HepG2 (cell line): ENCODE data around the gene TXNDC11. TPM values are rescaled to one million over a fixed set of nuclear protein-coding genes. Genes with fewer than 3 reads are reported as not detected.

Experiments
- ARNT ChIP-seq: fragments of 450-650 bp; IDR thresholded peaks from 2 replicates; pipeline ENCODE4 v1.6.1; 2017
- CBFB ChIP-seq: sonication (generic); formaldehyde crosslinking; IDR thresholded peaks from 2 replicates; pipeline ENCODE4 v1.4.0; 2020; ENCODE audit warnings: missing genetic modification reagents
- CREB3 ChIP-seq: sonication (generic); formaldehyde crosslinking; IDR thresholded peaks from 2 replicates; pipeline ENCODE4 v1.5.0; 2020; ENCODE audit warnings: missing genetic modification reagents
- CSRNP1 ChIP-seq: sonication (generic); formaldehyde crosslinking; IDR thresholded peaks from 2 replicates; pipeline ENCODE4 v1.8.1; 2023; ENCODE audit warnings: mild to moderate bottlenecking, missing genetic modification reagents
- DMAP1 ChIP-seq: IDR thresholded peaks from 2 replicates; pipeline ENCODE4 v1.6.1; 2016
- EP300 ChIP-seq, 3 experiments: sonication (generic) in 1 of 3; formaldehyde crosslinking in 1 of 3; IDR thresholded peaks; 2 replicates each; pipeline versions ENCODE4 v1.5.1 to v1.6.1; 2011 to 2020; ENCODE audit warnings: low read depth in 2 of 3, low read length in 2 of 3, borderline replicate concordance in 1 of 3, improper control_type of control experiment in 1 of 3, mild to moderate bottlenecking in 1 of 3, missing genetic modification reagents in 1 of 3, moderate library complexity in 1 of 3
- RORA ChIP-seq: sonication (generic); formaldehyde crosslinking; IDR thresholded peaks from 2 replicates; pipeline ENCODE4 v1.5.0; 2020; ENCODE audit warnings: mild to moderate bottlenecking, missing genetic modification reagents, moderate library complexity
- TMF1 ChIP-seq: sonication (generic); formaldehyde crosslinking; IDR thresholded peaks from 2 replicates; pipeline ENCODE4 v1.8.1; 2022; ENCODE audit warnings: low read depth, missing genetic modification reagents
- ZBTB10 ChIP-seq: sonication (generic); formaldehyde crosslinking; IDR thresholded peaks from 2 replicates; pipeline ENCODE4 v1.4.0; 2020; ENCODE audit warnings: missing genetic modification reagents, borderline replicate concordance
- ZBTB38 ChIP-seq: sonication (generic); formaldehyde crosslinking; IDR thresholded peaks from 2 replicates; pipeline ENCODE4 v1.5.1; 2020; ENCODE audit warnings: mild to moderate bottlenecking, missing genetic modification reagents
- ZEB1 ChIP-seq: IDR thresholded peaks from 2 replicates; pipeline ENCODE4 v1.6.1; 2012; ENCODE audit warnings: mild to moderate bottlenecking, low read depth, inconsistent platforms; ENCODE audit not compliant: insufficient replicate concordance
- ZNF263 ChIP-seq: sonication (generic); formaldehyde crosslinking; IDR thresholded peaks from 2 replicates; pipeline ENCODE4 v1.4.0; 2020; ENCODE audit warnings: missing genetic modification reagents
- ZNF274 ChIP-seq: sonication (generic); formaldehyde crosslinking; IDR thresholded peaks from 2 replicates; pipeline ENCODE4 v1.5.1; 2020; ENCODE audit warnings: mild to moderate bottlenecking, missing genetic modification reagents
- ZNF431 ChIP-seq: sonication (generic); formaldehyde crosslinking; IDR thresholded peaks from 2 replicates; pipeline ENCODE4 v1.9.0; 2022; ENCODE audit warnings: missing genetic modification reagents, low read depth, mild to moderate bottlenecking, borderline replicate concordance
- ZNF451 ChIP-seq: sonication (generic); formaldehyde crosslinking; IDR thresholded peaks from 2 replicates; pipeline ENCODE4 v1.5.0; 2020; ENCODE audit warnings: mild to moderate bottlenecking, missing genetic modification reagents
- ZNF570 ChIP-seq: sonication (generic); formaldehyde crosslinking; IDR thresholded peaks from 2 replicates; pipeline ENCODE4 v1.4.0; 2020; ENCODE audit warnings: mild to moderate bottlenecking, missing genetic modification reagents, borderline replicate concordance
- ZNF670 ChIP-seq: sonication (generic); formaldehyde crosslinking; IDR thresholded peaks from 2 replicates; pipeline ENCODE4 v1.8.0; 2022; ENCODE audit warnings: mild to moderate bottlenecking, missing genetic modification reagents, borderline replicate concordance
- ZNF703 ChIP-seq: sonication (generic); formaldehyde crosslinking; IDR thresholded peaks from 2 replicates; pipeline ENCODE4 v1.5.1; 2020; ENCODE audit warnings: missing genetic modification reagents, mild to moderate bottlenecking, moderate library complexity, borderline replicate concordance
- ZNF784 ChIP-seq: sonication (generic); formaldehyde crosslinking; IDR thresholded peaks from 2 replicates; pipeline ENCODE4 v1.5.1; 2020; ENCODE audit warnings: missing genetic modification reagents, mild to moderate bottlenecking, borderline replicate concordance
- polyA plus RNA-seq, 8 experiments: library from polyadenylated mRNA; depleted of rRNA in 3 of 8; stranded (reverse) in 7 of 8; unstranded in 1 of 8; fragments of >200 nt; fragmentation: Illumina TruSeq in 4 of 8; extraction: Trizol in 4 of 8; gene quantifications; 2 replicates each; pipeline versions ENCODE4 v1.2.1 to v1.2.3, GENCODE V29; 2011 to 2016; ENCODE audit warnings: low read depth in 4 of 8, missing spikeins in 1 of 8, mixed read lengths in 1 of 8; ENCODE audit not compliant: insufficient read depth in 1 of 8
- total RNA-seq, 5 experiments: library from RNA; depleted of rRNA; stranded (reverse); fragments of >200 nt; fragmentation: Illumina TruSeq; extraction: Trizol; gene quantifications; 2 replicates each; pipeline ENCODE4 v1.2.3, GENCODE V29; 2016; ENCODE audit warnings: low read depth in 1 of 5
- TF ChIP-seq, protein P1 (sequence below): IDR thresholded peaks from 2 replicates; pipeline ENCODE4 v1.6.1; 2016

TXNDC11 gene
- total and polyA plus RNA-seq, 2 of the 13 experiments (the other 11 are each of a cell fraction or from before 2014, with no cell fraction given): 74.9 to 123 TPM

DNA sequence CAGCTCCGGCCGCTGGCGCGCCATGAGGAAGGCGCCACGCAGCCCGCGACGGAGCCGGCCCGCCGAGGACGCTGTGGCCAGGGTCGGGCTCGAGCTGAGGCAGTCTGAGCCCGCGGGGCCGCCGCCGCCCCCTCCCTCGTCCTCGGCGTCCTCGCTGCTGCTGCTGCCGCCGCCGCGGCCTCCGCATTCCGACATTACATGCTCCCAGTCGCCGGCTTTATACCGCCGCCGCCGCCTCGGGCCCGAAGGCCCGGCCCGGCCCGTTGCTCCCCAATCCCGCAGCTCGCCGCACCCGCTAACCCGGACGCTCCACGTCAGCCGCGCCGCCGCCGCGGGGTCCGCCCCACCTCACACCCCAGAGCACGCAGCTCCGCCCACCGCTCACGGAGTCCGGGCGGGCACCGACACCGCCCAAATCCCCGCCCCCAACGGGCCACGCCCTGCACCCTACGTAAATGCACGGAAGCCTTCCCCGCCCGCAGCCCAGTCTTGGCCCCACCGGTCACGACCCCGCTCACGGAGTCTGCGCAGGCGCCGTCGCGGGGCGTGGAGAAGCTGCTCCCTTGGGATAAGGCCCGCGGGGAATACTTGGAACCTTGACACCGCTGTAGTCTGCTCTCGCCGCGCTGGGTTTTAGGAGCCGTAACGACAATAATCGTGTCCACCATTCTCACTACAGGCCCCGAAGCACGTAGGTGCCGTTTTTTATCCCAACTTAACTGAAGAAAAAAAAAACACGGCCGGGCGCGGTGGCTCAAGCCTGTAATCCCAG is at the start of gene TXNDC11 (continued):
- TF ChIP-seq, protein P1, sequence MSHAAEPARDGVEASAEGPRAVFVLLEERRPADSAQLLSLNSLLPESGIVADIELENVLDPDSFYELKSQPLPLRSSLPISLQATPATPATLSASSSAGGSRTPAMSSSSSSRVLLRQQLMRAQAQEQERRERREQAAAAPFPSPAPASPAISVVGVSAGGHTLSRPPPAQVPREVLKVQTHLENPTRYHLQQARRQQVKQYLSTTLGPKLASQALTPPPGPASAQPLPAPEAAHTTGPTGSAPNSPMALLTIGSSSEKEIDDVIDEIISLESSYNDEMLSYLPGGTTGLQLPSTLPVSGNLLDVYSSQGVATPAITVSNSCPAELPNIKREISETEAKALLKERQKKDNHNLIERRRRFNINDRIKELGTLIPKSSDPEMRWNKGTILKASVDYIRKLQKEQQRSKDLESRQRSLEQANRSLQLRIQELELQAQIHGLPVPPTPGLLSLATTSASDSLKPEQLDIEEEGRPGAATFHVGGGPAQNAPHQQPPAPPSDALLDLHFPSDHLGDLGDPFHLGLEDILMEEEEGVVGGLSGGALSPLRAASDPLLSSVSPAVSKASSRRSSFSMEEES: no peak; the same call in 1 of the 2 replicates
- peak; percentile 1; the same call in 1 of the 2 replicates for TF ChIP-seq ZBTB10 (CRISPR knock-in tag)
- no peak for TF ChIP-seq ARNT
- TF ChIP-seq ZNF570 (CRISPR knock-in tag): no peak; the same call in 1 of the 2 replicates
- TF ChIP-seq ZNF274 (CRISPR knock-in tag): peak; percentile 83
- TF ChIP-seq ZNF431: peak; percentile 95; the same call in 1 of the 2 replicates
- TF ChIP-seq RORA: no peak
- peak; percentile 99 for TF ChIP-seq ZBTB38 (CRISPR knock-in tag)
- no peak for TF ChIP-seq ZEB1
- peak; percentile 91 for TF ChIP-seq ZNF784 (CRISPR knock-in tag)
- TF ChIP-seq DMAP1: peak; percentile 76
- TF ChIP-seq ZNF703: peak; percentile 51; the same call in 1 of the 2 replicates
- TF ChIP-seq ZNF263 (CRISPR knock-in tag): no peak; the same call in 1 of the 2 replicates
- peak; percentile 90 for TF ChIP-seq CBFB (CRISPR knock-in tag)
- TF ChIP-seq EP300 (IDR thresholded peaks at IDR 0.05; ENCODE audit: low read depth in 2 of 2, low read length in 2 of 2): peak in 1 of 2 experiments; percentile 63
- TF ChIP-seq EP300 (CRISPR knock-in tag; IDR thresholded peaks at IDR 0.05; ENCODE audit: borderline replicate concordance): 0 out of 2 replicates have a peak, but pooled peaks have one; percentile 59
- peak; percentile 83; the same call in 1 of the 2 replicates for TF ChIP-seq CREB3
- peak; percentile 98 for TF ChIP-seq TMF1 (CRISPR knock-in tag)
- peak; percentile 90 for TF ChIP-seq ZNF451 (CRISPR knock-in tag)
- peak; percentile 47; the same call in 1 of the 2 replicates for TF ChIP-seq ZNF670 (CRISPR knock-in tag)
- peak; percentile 62 for TF ChIP-seq CSRNP1
